NOMO-1 treated with dmso at 0.1 percent for 144 hours (cell line): Measurements from ENCODE around the gene STARD5.
"Not testable (repeated sequence)": the region's sequence is repeated elsewhere in the genome, so short reads cannot be mapped to it uniquely, and the experiment has no call there.

Experiments
- DNase-seq: peaks from one replicate; lab custom pipeline; 2025; ENCODE audit not compliant: unreplicated experiment; lab: John Stamatoyannopoulos, UW

The STARD5 gene

DNA sequence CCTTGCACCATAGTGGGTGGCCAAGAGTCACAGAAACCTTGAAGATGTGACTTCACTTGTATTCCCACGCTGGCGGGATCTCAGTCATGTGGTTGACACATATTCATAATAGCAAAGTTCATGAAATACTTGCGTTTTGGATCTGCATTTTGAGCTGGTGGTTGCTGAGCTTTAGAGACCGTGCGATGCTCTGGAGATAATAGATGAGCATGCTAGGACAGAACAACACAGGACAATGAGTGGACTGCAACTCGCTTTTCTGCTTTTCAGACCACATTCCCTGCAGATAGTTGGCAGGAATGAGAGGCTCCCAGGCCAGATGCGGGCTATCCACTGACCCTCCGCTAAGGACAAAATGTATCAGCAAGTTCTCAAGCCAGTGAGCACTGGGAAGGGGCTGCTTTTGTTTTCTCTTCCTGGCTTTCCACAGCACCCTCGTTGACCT lies 13.8 kb upstream of the STARD5 start:
- DNase-seq: no peak

DNA sequence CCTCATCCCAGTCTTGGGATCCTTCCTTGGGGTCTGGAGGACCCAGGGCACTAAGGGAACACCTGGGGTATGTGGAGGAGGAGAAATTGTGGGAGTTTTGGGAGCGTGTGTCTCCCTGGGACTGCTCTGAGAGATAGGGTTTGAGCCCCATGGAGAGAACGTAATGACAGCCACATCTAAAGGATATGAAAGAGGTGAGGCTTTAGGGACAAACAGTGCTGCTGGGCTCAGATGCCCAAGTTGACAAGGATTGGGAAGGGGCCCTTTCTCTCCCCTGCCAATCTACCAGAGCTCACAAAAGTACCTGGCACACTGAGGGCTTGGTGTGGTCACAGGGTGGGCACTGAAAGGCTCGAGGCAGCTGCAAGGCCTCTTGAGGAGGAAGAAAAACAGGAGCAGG lies 13.3 kb upstream of the STARD5 start:
- no peak for DNase-seq

DNA sequence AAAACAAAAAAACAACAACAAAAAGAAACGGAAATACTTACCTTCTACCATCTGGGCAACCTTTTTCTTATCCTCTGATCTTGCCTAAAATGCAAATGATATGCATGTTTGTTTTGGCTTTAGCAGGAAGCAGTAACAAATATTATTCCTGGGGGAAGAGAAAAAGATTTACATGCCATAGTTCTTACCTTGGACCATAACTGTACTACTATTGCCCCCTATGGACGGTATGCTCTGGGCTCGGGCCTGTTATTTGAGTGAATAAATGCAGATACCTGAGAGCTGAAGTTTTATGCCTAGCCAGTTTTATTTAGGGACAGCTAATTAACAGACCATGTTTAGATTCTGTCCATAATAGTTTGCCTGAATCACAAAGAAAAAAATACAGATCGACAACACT lies 12.6 kb upstream of the STARD5 start:
- no peak for DNase-seq

DNA sequence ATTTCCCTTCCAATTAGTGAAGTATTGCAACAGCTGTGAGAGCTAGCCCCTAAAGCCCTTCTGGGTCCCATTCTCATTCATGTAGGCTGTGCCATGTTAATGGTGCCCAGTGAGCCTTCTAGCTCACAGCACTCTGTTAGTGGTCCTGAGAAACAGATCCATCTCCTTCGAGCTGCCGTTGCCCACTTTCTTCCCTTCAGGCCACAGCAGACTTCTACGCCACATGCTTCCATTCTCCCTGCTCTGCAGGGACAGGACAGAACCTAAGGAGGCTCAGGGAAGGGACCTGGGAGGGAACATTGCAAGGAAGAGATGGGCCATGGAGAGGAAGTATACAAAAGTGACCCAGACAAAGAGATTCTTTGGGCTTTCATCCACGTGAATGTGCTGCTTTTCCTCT lies 11.7 kb upstream of the STARD5 start:
- no peak for DNase-seq

- no peak for DNase-seq
Observed at GRCh38 chr15:81334768-81335435, 11.0 kb upstream of the STARD5 start.

GRCh38 chr15:81333363-81333762 lies 9.4 kb upstream of the STARD5 start:
- no peak for DNase-seq

- DNase-seq: no peak
Observed at GRCh38 chr15:81332326-81332725, 8.4 kb upstream of the STARD5 start.

GRCh38 chr15:81331600-81331999 lies 7.7 kb upstream of the STARD5 start:
- DNase-seq: no peak

- not testable (repeated sequence) for DNase-seq
Observed at GRCh38 chr15:81331141-81331540, 7.2 kb upstream of the STARD5 start.

GRCh38 chr15:81330366-81331090 lies 6.6 kb upstream of the STARD5 start:
- DNase-seq: no peak

- DNase-seq: no peak
Observed at GRCh38 chr15:81329446-81329845, 5.5 kb upstream of the STARD5 start.

GRCh38 chr15:81327516-81327915 lies 3.6 kb upstream of the STARD5 start:
- no peak for DNase-seq

- DNase-seq: no peak
Observed at GRCh38 chr15:81326466-81327212, 2.7 kb upstream of the STARD5 start.

DNA sequence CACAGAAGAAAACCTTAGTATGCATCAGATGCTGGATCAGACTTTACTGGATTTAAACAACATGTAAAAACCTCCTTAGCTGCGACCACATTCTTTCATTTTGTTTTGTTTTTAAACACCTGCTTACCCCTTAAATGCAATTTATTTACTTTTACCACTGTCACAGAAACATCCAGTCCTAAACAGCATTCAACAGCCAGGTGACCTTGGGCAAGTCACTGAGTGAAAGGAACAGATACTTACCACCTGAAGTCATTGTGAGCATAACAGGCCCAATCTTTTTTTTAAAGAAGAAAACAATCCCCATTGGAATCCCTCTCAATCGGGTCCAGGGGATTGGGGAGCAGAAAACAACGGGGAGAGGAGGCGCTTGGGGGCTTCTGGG lies 390 bp downstream of the STARD5 start:
- DNase-seq: no peak

GRCh38 chr15:81322676-81323253 lies 1.2 kb downstream of the STARD5 start:
- DNase-seq: no peak

GRCh38 chr15:81321667-81322066 lies 2.3 kb downstream of the STARD5 start:
- no peak for DNase-seq

DNA sequence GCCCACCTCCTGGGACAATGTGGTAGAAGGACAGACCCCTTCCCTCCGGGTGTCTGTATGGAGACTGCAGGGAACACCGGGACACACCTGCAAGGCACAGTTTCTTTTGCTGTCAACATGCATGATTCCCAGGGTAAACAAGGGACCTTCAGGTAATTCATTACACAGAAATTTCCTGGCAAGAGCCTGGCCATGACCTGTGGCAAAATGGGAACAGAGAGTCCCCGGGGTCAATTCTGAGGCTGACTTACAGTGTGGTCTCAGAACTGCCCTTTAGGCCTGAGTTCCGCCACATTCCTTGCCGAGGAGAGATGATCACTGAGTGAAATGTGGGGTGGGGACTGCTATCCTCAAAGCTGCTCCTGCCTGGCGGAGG lies 6.3 kb downstream of the STARD5 start:
- no peak for DNase-seq

DNA sequence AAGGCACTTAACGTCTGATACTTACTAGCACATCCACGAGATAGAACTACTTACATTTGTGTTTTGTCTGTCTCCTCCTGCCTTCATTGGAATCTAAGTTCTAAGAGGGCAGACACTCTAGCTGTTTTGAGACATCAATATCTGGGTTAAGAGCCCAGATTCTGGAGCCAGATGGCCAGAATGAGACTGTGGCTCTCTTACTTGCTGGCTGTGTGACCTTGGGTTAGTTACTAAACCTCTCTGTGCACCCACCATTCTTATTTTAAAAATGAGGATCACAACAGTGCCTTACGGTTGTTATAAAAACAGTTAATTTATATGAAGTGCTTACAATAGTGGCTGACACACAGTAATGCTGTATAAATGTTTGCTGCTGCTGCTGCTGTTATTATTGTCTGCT lies 7.7 kb downstream of the STARD5 start:
- no peak for DNase-seq

GRCh38 chr15:81315452-81316175 lies 8.3 kb downstream of the STARD5 start:
- no peak for DNase-seq

DNA sequence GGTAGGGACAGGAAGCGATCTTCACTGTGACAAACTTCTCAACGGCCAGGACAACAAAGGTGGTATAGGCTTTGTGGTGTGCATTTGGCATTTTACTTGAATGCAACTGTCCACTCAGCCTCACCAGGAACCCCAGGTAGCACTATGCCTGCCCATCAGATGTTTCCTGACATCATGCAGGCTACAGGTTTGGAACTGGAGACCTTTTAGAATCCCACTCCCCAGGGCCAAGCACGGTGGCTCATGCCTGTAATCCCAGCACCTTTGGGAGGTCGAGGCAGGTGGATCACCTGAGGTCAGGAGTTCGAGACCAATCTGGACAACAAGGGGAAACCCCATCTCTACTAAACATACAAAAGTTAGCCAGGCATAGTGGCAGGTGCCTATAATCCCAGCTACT lies 9.6 kb downstream of the STARD5 start:
- DNase-seq: no peak

DNA sequence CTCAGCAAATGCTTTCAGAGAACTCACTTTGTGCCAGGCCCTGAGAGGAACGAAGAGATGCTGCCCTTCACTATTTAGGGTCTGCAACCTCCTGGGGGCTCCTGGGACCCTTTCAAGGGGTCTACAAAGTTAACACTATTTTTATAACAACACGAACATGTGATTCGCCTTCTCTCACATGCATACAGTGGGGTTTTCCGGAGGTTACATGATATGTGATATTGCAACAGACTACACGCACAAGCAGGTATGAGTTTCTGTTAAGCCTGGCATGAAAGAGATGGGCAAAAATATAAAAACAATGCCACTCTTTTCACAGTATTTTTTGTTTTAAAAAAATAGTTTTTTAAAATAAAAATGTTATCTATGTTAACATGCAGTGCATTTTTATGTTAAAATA lies 10.3 kb downstream of the STARD5 start:
- DNase-seq: no peak
